Measurements from ENCODE around the gene FAS.
"Not testable (repeated sequence)": the region's sequence is repeated elsewhere in the genome, so short reads cannot be mapped to it uniquely, and the experiment has no call there.

Gene FAS

DNA sequence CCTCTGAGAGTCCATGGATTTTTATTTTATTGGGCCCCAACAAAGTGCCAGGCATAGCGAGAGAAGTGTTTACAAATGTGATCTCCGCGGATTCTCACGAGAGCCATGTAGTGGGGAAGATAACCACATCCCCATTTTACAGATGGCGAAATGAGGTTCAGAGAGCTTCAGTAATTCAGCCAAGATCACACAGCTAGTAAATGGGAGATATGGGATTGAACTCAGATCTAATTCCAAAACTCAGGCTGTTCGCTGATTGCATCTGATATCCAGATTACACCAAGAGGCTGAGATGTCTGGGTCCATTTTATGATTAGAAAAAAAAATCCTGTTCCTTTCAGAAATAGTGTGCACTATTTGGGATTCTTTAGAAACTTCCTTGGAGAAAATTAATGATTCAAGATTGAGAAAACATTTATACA is 1.3 kb downstream of the FAS start:
- Histone ChIP-seq H3K36me3 (ENCODE audit: insufficient read depth, low read length) (no peaks in the 10 kb centered on the region), H3K9me3 (ENCODE audit: control insufficient read depth, insufficient read depth, low read length) (no peaks in the 10 kb centered on the region), H3K9ac (ENCODE audit: low read depth, low read length) (peak overlapping the region; percentile 87), H3K4me1 (ENCODE audit: insufficient read depth, low read length) (0 out of 2 replicates have a peak, but pooled peaks cover 13% of the 10 kb centered on the region)

DNA sequence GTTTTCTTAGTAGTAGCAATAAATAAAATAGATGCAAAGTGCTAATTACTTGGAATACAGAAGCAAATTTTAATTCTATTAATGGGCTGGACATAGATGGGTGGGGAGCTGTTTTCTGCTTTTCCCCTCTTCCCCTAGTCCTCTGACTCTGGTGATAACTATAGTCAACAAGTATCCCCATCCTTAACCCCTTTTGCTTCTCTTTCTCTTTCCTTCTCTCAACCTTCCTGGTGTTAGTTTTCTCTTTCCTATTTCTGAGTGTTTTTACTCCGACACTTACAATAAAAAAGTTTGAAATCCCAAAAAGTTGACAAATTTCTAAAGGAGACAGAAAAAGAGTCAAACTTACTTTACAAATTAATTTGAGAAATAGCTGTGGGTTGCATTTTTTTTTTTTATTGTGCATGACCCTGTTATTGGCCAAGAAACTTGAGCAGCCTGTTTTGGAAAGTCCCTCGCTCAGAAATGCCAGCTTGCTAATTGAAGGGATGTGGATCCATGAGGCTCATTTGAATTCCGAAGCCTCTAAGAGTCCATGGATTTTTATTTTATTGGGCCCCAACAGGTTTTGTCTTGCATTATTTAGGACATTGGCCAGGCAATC is 2.4 kb downstream of the FAS start:
- Histone ChIP-seq H3K36me3 (ENCODE audit: insufficient read depth, low read length) (no peaks in the 10 kb centered on the region), H3K9ac (ENCODE audit: low read depth, low read length) (peak overlapping the region; percentile 3; the same call in 1 of the 2 replicates), H3K4me1 (ENCODE audit: insufficient read depth, low read length) (0 out of 2 replicates have a peak, but pooled peaks cover 13% of the 10 kb centered on the region), H3K9me3 (ENCODE audit: control insufficient read depth, insufficient read depth, low read length) (no peaks in the 10 kb centered on the region)

DNA sequence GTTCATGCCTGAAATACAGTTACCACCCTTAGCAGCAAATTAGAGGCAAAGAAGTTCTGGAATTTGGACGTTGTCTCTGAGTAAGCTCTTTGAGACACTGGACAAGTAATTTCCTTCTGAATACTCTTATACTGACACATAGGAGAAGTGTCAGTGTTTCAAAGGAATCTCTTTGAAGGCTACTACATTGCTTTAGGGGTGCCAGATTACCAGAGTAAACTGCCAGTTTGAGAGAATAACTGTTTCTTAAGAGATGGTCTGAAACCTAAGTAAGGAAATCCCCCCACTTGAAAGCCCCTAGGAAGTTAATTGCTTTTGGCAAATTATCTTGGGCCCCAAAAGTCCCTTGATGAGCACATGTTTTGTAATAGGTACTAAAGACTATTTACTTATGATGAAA is 3.4 kb downstream of the FAS start:
- Histone ChIP-seq H3K9ac (ENCODE audit: low read depth, low read length) (no peak overlapping the region), H3K9me3 (ENCODE audit: control insufficient read depth, insufficient read depth, low read length) (no peaks in the 10 kb centered on the region), H3K36me3 (ENCODE audit: insufficient read depth, low read length) (no peaks in the 10 kb centered on the region), H3K4me1 (ENCODE audit: insufficient read depth, low read length) (0 out of 2 replicates have a peak, but pooled peaks cover 13% of the 10 kb centered on the region)

DNA sequence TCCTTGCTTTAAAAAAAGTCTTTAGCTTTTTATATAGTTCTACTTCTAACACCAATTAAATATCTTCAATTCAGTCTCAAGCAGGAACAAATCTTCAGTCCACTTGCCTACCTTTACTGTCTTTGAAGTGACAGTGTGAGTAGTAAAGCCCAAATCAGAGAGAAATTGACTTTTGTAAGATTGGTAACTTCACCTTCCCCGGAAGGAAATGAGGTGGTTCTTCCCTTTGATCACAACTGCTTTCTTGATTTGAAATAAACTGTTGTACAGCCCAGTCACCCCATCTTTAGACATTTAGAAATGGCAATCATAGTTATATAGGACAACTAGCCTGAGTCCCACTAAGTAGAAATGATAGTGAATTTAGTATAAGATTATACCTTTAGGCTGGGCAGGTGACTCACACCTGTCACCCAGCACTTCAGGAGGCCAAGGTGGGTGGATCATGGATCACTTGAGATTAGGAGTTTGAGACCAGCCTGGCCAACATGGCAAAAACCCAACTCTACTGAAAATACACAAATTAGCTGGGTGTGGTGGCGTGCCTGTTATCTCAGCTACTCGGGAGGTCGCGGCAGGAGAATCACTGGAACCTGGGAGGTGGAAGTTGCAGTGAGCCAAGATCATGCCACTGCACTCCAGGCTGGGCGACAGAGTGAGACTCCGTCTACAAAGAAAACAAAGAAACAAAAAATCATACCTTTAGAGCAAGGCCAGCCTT is 4.7 kb downstream of the FAS start:
- no peaks in the 10 kb centered on the region for H3K36me3 ChIP-seq (ENCODE audit: insufficient read depth, low read length)
- no peaks in the 10 kb centered on the region for H3K9me3 ChIP-seq (ENCODE audit: control insufficient read depth, insufficient read depth, low read length)
- no peak overlapping the region for H3K9ac ChIP-seq (ENCODE audit: low read depth, low read length)
- 0 out of 2 replicates have a peak, but pooled peaks cover 13% of the 10 kb centered on the region for H3K4me1 ChIP-seq (ENCODE audit: insufficient read depth, low read length)

DNA sequence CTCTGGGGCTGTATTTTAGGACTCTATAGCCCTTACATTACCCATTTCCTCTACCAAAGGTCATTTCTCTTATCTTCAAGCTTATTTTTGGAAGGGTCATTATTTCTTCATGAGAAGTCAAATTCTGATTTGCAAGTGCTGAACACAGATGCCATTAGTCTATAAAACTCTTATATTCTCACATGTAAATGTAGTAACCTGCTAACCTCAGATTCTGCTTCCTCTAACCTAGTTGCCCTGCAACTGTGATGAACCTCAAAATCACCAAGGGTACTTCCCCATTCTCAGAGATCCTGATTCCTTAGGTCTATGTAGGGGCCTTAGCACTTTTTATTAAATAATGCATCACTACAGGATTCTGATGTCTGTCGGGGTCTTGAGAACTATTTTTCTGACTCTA is 6.3 kb downstream of the FAS start:
- no peaks in the 10 kb centered on the region for H3K36me3 ChIP-seq (ENCODE audit: insufficient read depth, low read length)
- no peak overlapping the region for H3K9ac ChIP-seq (ENCODE audit: low read depth, low read length)
- peaks cover 23% of the 10 kb centered on the region for H3K4me1 ChIP-seq (ENCODE audit: insufficient read depth, low read length)
- no peaks in the 10 kb centered on the region for H3K9me3 ChIP-seq (ENCODE audit: control insufficient read depth, insufficient read depth, low read length)

DNA sequence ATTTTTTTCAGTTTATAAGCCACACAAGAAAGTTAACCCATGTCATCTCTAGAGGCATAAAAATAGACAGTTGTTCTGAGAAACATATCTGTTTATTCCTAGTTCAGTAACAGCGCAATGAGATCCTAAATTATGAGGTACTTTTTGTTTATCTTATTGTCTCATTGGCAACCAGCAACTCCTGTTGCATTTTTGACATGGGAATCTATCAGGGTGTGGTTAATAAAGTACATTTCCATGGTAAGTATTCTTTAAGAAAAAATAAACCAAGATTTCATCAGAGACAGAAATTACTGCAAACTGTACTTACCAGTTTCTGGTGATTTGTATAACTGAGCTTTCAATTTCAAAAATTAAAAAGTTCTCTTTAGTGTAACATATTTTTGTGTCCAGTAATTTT is 9.0 kb downstream of the FAS start:
- H3K9ac ChIP-seq (ENCODE audit: low read depth, low read length) = no peak overlapping the region
- peaks cover 12% of the 10 kb centered on the region for H3K4me1 ChIP-seq (ENCODE audit: insufficient read depth, low read length)
- no peaks in the 10 kb centered on the region for H3K36me3 ChIP-seq (ENCODE audit: insufficient read depth, low read length)
- no peaks in the 10 kb centered on the region for H3K9me3 ChIP-seq (ENCODE audit: control insufficient read depth, insufficient read depth, low read length)

DNA sequence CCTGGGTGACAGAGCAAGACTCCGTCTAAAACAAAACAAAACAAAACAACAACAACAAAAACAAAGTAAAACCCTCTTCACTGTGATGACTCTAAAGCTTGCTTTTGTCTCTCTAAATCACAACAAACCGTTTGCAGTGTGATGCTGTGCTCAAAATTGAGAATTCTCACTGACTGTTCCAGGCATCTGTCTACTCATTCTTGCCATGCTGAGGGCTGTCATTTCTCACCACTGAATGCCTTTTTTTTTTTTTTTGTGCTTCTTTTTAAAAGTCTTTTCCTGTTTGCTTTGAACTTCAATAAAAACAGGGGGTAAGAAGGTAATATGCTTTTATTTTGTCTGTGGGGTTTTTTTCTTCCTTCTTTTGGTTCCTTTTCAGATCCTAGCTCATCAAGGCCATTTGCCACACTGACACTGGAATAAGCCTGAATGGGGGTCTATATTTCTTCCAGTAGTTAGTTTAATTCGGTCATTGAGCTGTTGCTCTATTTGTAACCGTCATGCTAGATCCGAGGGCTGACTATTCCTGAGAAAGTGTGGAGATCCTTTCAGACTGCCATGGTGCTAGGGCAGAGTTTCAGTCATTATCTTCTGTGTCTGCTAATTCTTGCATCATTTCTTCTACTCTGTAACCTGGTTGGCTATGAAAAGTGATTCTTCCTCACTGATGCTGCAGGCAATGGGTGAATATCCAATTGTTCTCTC is 10.6 kb downstream of the FAS start:
- Histone ChIP-seq H3K4me1 (ENCODE audit: insufficient read depth, low read length) (peaks cover 12% of the 10 kb centered on the region), H3K36me3 (ENCODE audit: insufficient read depth, low read length) (no peaks in the 10 kb centered on the region), H3K9me3 (ENCODE audit: control insufficient read depth, insufficient read depth, low read length) (no peaks in the 10 kb centered on the region), H3K9ac (ENCODE audit: low read depth, low read length) (no peak overlapping the region)

DNA sequence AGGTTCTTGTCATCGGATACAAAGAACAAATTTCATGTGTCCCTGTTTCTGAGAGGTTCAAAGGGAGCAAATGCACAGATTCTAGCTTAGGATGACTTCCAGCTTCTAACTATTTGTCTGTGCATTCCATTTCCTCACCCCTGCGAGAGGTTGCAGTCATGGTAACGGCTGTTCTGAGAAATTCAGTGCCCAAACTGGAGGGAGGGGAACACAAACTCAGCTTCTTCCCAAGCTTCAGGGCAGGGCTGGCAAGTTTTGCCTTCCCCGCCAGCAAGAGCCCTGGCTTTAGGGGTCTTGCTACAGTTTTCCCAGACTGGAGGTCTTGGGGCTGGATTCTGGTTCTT is 11.1 kb downstream of the FAS start:
- Histone ChIP-seq H3K36me3 (ENCODE audit: insufficient read depth, low read length) (no peaks in the 10 kb centered on the region), H3K9ac (ENCODE audit: low read depth, low read length) (no peak overlapping the region), H3K4me1 (ENCODE audit: insufficient read depth, low read length) (peaks cover 12% of the 10 kb centered on the region), H3K9me3 (ENCODE audit: control insufficient read depth, insufficient read depth, low read length) (no peaks in the 10 kb centered on the region)

DNA sequence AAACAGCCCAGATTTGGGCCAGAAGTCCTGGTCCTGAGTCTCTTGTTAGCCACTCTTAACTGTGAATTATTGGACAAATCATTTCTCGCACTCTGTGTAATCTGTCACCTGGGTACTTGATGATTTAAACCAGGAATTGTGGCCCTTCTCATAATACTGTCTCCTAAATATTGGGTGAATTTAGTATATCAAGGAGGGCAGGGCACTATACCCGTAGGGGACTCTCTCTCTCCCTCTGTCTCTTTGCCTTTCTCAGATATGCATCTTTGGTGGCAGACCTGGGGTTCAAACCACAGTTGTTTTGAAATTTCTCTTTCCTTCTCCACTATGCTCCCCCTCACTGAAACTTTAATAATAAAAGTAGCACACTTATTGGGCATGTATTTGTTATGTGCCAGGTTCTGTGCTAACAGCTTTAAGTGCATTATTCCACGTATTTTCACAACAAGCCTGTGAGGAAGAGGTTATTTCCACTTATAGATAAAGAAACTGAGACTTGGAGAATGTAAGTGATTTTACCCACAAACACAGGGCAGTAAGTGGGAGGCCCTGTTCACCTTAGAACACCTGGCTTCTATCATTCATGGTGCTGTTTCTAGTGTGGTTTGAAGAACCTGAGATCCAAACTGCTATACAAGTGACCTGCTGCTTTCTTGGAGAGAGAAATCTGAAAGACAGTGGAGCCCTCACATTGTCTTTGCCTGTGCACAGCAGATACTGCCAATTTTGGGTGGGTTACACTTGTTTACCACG is 11.8 kb downstream of the FAS start:
- peaks cover 12% of the 10 kb centered on the region for H3K4me1 ChIP-seq (ENCODE audit: insufficient read depth, low read length)
- H3K9ac ChIP-seq (ENCODE audit: low read depth, low read length) = no peak overlapping the region
- no peaks in the 10 kb centered on the region for H3K36me3 ChIP-seq (ENCODE audit: insufficient read depth, low read length)
- no peaks in the 10 kb centered on the region for H3K9me3 ChIP-seq (ENCODE audit: control insufficient read depth, insufficient read depth, low read length)

DNA sequence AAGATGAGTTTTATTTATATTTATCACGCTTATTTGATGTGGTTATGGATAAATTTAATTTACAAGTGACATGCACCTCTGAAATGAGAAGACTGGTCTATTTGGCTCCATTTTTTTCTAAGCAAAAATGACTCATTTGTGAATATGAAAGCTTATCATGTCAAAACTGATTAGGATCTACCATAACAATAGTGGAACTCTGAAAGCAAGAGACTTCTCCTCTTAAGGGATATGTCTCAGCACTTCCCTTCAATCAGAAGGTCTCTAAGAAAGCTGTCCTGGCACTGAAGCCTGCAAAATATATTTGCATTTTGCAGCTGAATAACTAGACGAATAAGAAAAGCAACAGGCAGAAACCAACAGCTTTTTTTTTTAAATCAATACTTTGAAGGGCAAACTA is 12.7 kb downstream of the FAS start:
- H3K4me1 ChIP-seq (ENCODE audit: insufficient read depth, low read length) = peaks cover 12% of the 10 kb centered on the region
- no peaks in the 10 kb centered on the region for H3K9me3 ChIP-seq (ENCODE audit: control insufficient read depth, insufficient read depth, low read length)
- H3K36me3 ChIP-seq (ENCODE audit: insufficient read depth, low read length) = no peaks in the 10 kb centered on the region
- no peak overlapping the region for H3K9ac ChIP-seq (ENCODE audit: low read depth, low read length)

DNA sequence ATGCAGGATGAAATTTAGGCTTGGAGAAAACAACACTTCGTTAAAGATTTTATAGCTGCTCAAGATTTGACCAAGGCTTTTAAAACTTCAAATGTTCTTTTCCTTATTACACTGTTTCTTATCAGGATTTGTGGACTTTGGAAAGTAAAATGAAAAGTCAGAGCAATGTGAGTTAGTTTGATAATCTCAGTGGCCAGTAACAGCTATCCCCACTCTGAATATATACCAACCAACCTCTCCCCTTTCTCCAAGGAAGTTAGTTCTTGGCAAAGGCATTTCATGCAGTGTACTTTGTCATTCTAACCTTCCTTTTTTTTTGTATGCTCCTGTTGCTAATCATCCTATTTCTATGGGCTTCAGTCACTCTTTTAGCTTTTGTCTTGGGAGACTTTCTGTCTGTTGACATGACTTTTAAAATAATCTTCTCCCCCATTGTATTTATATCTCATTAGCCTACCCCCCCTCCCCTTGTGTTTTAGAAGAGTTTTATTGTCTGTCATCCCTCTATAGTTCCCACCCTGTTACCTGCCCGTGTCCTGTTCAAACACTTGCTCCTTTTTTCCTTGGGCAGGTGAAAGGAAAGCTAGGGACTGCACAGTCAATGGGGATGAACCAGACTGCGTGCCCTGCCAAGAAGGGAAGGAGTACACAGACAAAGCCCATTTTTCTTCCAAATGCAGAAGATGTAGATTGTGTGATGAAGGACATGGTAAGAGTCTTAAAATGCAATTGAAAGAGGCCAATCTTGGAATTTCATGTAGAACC is 16.7 kb downstream of the FAS start:
- no peak overlapping the region for H3K9ac ChIP-seq (ENCODE audit: low read depth, low read length)
- H3K9me3 ChIP-seq (ENCODE audit: control insufficient read depth, insufficient read depth, low read length) = no peaks in the 10 kb centered on the region
- H3K36me3 ChIP-seq (ENCODE audit: insufficient read depth, low read length) = peaks cover 3% of the 10 kb centered on the region; the same call in 1 of the 2 replicates
- H3K4me1 ChIP-seq (ENCODE audit: insufficient read depth, low read length) = no peaks in the 10 kb centered on the region

DNA sequence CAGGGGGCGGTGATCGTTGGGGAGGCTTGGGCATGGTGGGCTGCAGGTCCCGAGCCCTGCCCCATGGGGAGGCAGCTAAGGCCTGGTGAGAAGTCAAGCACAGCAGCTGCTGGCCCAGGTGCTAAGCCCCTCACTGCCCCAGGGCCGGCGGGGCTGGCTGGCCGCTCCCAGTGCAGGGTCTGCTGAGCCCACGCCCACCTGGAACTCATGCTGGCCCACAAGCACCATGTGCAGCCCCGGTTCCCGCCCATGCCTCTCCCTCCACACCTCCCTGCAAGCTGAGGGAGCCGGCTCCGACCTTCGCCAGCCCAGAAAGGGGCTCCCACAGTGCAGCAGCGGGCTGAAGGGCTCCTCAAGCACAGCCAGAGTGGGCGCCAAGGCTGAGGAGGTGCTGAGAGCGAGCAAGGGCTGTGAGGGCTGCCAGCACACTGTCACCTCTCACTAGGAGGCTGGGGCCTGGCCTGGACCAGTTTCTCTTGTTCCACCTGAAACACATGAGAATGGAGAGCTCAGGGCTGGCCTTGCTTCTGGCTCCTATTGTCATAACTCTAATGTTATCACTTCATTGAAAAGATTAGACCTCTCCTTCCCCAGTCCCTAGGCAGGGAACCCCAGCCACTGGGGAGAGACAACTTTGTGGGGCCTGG is 28.2 kb downstream of the FAS start:
- not testable (repeated sequence) for H3K4me1 ChIP-seq (ENCODE audit: insufficient read depth, low read length); H3K9ac ChIP-seq (ENCODE audit: low read depth, low read length); H3K36me3 ChIP-seq (ENCODE audit: insufficient read depth, low read length); H3K9me3 ChIP-seq (ENCODE audit: control insufficient read depth, insufficient read depth, low read length)

DNA sequence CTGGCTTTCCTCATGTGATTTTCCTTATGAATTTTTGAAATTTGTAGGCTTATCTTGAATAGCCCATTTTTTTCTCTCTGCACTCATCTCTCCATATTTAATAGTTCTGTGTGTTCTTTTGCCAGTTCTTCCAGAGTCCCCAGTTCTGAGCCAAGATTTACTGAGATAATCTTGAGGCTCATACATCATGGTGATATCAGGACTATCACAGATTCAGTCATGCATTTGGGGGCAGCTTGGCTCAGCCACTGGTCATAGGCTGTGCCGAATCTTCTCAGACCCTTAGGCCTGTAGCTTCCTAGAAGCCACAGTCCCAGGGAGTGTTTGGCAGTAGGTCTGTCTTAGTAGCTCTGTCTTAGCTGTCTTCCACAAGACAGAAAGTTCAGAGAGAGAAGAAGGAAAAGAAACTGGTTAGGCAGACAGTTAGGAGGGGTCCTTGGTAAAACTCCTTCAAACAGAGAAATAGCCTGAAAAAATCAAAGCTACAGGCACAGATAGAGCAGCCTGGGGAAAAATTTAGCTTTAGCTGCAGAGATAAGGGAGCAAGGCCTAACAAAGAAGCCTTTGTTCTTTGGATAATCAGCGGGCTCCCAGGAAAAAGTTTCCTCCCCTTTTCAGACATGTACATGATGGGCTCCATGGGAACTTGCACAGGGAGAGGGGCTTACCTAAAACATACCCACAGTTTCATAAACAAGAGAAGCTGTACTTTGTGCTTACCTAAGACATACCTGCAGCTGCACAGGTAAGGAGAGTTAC is 29.1 kb downstream of the FAS start:
- H3K9ac ChIP-seq (ENCODE audit: low read depth, low read length) = no peak overlapping the region
- H3K36me3 ChIP-seq (ENCODE audit: insufficient read depth, low read length) = no peaks in the 10 kb centered on the region
- peaks cover 3% of the 10 kb centered on the region for H3K9me3 ChIP-seq (ENCODE audit: control insufficient read depth, insufficient read depth, low read length)
- no peaks in the 10 kb centered on the region for H3K4me1 ChIP-seq (ENCODE audit: insufficient read depth, low read length)
